Nephron (organoid): ENCODE measurements around the gene IP6K3.
A peak's percentile ranks its signal among the peaks of the same experiment; 100 is the strongest.

Experiments
- H3K27ac Mint-ChIP-seq, 3 experiments: 2 replicates each; pipeline ENCODE4 v1.8.0; 2020; ENCODE audit warnings: mixed read lengths in 3 of 3, mild to moderate bottlenecking in 2 of 3, moderate library complexity in 1 of 3
- H3K27me3 Mint-ChIP-seq: 2 replicates; pipeline ENCODE4 v1.8.0; 2021; ENCODE audit warnings: low read depth, mild to moderate bottlenecking, moderate library complexity, mixed read lengths
- H3K36me3 Mint-ChIP-seq: 2 replicates; pipeline ENCODE4 v1.8.0; 2020; ENCODE audit warnings: low read depth, mixed read lengths
- H3K4me1 Mint-ChIP-seq: 2 replicates; pipeline ENCODE4 v1.8.0; 2020; ENCODE audit warnings: mixed read lengths
- H3K4me3 Mint-ChIP-seq, 3 experiments: 2 replicates each; pipeline ENCODE4 v1.8.0; 2020; ENCODE audit warnings: mild to moderate bottlenecking in 3 of 3, mixed read lengths in 3 of 3, moderate library complexity in 2 of 3
- H3K9me3 Mint-ChIP-seq: 2 replicates; pipeline ENCODE4 v1.8.0; 2020; ENCODE audit warnings: mixed read lengths
- TF ChIP-seq, protein P1 (sequence below), 3 experiments: fragments of 200-600 bp; sonication (generic); IDR thresholded peaks; one replicate each; pipeline ENCODE4 v1.5.0; 2021; ENCODE audit warnings: antibody characterized with exemption in 3 of 3; ENCODE audit not compliant: unreplicated experiment in 3 of 3

IP6K3 gene

DNA sequence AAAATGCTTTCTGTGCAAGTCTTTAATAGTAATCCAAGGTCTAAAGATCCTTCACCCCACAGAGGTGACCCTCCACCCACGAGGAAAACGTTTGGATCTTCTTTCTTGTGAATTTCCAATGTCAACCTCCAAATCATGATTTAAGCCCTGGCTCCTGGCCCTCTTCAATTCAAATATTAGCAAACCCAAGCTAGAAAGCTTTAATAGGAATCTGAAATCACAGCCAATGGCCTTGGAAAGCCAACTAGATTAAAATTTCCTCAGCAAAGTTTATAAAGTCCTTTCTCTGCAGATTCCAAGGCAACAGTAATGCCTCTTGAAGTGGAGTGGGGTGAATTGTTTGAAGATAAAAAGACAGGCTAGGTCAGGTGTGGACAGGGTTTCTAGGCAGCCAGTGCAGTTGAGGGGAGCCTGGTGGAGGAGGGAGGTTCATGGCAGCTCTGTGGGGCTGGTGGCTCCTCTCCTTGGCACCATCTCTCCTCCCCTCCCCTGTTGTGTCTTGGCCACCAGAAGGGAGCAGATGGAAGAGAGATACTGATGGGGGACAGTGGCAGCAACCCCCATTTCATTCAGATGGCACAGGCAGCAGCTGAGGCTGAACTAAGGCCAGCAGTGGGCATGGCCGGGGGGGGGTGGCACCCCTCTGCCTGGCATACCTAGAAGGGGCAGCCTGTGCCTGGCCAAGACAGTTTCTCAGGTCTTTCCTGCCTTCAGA is 23.2 kb downstream of the IP6K3 start:
- peak overlapping the region in 2 of 3 experiments; percentile 45 to 83 for H3K27ac Mint-ChIP-seq
- H3K4me3 Mint-ChIP-seq = peak overlapping the region in 2 of 3 experiments; percentile 11 to 57
- no peaks in the 10 kb centered on the region for H3K36me3 Mint-ChIP-seq
- H3K9me3 Mint-ChIP-seq = no peaks in the 10 kb centered on the region
- H3K4me1 Mint-ChIP-seq = peaks cover 44% of the 10 kb centered on the region
- TF ChIP-seq, protein P1, sequence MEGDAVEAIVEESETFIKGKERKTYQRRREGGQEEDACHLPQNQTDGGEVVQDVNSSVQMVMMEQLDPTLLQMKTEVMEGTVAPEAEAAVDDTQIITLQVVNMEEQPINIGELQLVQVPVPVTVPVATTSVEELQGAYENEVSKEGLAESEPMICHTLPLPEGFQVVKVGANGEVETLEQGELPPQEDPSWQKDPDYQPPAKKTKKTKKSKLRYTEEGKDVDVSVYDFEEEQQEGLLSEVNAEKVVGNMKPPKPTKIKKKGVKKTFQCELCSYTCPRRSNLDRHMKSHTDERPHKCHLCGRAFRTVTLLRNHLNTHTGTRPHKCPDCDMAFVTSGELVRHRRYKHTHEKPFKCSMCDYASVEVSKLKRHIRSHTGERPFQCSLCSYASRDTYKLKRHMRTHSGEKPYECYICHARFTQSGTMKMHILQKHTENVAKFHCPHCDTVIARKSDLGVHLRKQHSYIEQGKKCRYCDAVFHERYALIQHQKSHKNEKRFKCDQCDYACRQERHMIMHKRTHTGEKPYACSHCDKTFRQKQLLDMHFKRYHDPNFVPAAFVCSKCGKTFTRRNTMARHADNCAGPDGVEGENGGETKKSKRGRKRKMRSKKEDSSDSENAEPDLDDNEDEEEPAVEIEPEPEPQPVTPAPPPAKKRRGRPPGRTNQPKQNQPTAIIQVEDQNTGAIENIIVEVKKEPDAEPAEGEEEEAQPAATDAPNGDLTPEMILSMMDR (IDR thresholded peaks at IDR 0.05; ENCODE audit: unreplicated experiment in 3 of 3) = no peak
- H3K27me3 Mint-ChIP-seq = peaks cover 37% of the 10 kb centered on the region

DNA sequence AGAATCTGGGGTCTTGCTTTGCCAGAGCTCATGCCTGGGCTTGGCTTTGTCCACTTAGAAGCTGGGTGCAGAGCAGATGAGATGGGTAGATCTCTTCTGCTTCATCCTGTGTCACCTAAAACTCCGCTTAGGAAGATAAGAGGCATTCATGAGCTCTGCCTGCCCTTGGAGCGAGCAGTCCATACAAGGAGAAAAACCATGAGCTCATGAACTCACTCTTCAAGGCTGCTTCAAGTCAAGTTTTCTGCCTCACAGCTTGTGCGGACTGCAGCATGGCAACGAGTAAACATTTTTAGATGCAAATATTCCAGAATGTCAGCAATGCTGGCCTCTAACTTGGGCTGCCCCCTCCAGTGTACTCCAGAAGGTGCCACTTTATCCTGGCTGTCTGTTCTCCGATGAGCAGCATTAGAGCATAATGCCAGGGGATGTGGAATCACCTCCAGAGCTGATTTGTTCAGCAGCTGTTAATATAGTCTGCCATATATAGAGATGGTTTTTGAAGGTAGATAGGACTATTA is 24.5 kb downstream of the IP6K3 start:
- no peak overlapping the region for H3K27ac Mint-ChIP-seq
- TF ChIP-seq, protein P1 (IDR thresholded peaks at IDR 0.05; ENCODE audit: unreplicated experiment in 3 of 3) = no peak
- H3K4me1 Mint-ChIP-seq = peaks cover 53% of the 10 kb centered on the region
- no peaks in the 10 kb centered on the region for H3K36me3 Mint-ChIP-seq
- no peaks in the 10 kb centered on the region for H3K9me3 Mint-ChIP-seq
- H3K4me3 Mint-ChIP-seq = no peak overlapping the region
- peaks cover 35% of the 10 kb centered on the region for H3K27me3 Mint-ChIP-seq

DNA sequence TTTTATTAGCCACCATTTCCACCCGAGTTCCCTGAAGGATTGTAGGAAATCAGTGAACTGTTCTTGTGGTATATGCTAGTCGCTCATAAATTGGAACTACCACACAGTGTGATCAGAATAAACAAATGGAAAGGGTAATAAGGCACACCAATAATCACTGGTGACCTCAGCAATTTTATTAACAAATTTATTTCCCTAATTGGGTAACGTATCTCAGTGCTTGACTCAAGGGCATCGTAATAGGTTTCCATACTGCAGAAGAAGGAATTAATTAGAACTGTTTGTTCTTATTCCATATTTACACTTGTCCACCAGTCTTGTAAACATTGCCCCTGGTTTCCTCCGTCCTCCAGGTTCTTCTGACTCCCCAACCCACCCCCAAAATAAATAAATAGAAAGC is 25.2 kb downstream of the IP6K3 start:
- TF ChIP-seq, protein P1 (IDR thresholded peaks at IDR 0.05; ENCODE audit: unreplicated experiment in 3 of 3) = no peak
- peaks cover 53% of the 10 kb centered on the region for H3K4me1 Mint-ChIP-seq
- no peaks in the 10 kb centered on the region for H3K9me3 Mint-ChIP-seq
- no peak overlapping the region for H3K27ac Mint-ChIP-seq
- H3K4me3 Mint-ChIP-seq = no peak overlapping the region
- H3K27me3 Mint-ChIP-seq = peaks cover 31% of the 10 kb centered on the region
- no peaks in the 10 kb centered on the region for H3K36me3 Mint-ChIP-seq

DNA sequence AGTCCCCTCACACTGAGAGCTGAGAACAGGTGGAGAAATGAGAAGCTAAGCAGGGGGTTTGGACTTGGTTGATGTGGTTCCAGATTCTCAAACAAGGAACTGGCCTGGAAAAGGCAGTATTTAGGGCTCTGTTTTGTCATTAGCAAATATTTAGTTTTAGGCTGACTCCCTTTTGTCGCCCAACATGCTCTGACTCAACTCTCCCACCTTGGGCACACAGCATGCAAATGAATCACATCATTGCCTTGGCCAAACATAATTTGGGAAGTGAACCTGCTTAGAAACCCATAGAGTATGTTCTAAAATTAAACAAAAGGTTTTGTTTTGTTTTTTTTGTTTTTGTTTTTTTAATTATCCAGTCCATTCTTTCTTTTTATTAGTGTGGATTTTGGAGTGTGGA is 25.7 kb downstream of the IP6K3 start:
- TF ChIP-seq, protein P1 (IDR thresholded peaks at IDR 0.05; ENCODE audit: unreplicated experiment in 3 of 3) = no peak

DNA sequence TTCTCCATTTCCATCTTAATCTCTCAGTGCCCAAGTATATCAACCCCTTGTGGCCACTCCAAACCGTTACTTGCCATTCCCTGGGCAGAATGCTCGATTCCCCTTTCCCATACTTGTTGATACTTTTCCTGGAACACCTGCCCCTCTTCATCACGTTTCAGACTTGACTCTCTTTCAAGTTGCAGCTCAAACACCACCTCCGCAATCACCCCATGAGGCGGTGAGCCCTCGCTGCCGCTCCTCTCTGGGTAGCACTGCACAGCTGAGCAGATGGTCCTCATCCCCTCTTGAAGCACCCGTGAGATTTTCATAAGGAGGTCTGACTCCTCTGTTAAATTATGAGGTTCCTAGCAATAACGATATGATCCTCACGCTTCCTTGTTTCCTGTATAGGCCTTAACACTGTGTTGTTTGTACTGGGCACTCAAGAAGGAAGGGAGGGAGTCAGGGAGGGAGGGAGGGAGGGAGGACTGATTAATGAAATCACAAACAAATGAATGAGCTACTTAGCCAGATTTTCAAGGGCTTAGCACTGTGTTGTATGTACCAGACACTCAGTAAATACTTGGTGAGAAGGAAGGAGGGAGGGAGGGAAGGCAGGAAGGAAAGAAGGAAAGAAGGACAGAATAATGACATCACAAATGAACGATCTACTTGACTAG is 27.2 kb downstream of the IP6K3 start:
- Mint-ChIP-seq H3K4me1 (peaks cover 49% of the 10 kb centered on the region), H3K9me3 (no peaks in the 10 kb centered on the region), H3K27me3 (peaks cover 24% of the 10 kb centered on the region), H3K4me3 (peak overlapping the region; percentile 6 to 54 (median 32)), H3K27ac (peak overlapping the region; percentile 59 to 79 (median 76)), H3K36me3 (no peaks in the 10 kb centered on the region)
- TF ChIP-seq, protein P1 (IDR thresholded peaks at IDR 0.05; ENCODE audit: unreplicated experiment in 3 of 3) = no peak

More for the DNA sequence above, 25.7 kb downstream of the IP6K3 start:
- no peak overlapping the region for H3K27ac Mint-ChIP-seq
- H3K9me3 Mint-ChIP-seq = no peaks in the 10 kb centered on the region
- H3K4me1 Mint-ChIP-seq = peaks cover 53% of the 10 kb centered on the region
- H3K4me3 Mint-ChIP-seq = no peak overlapping the region
- H3K27me3 Mint-ChIP-seq = peaks cover 27% of the 10 kb centered on the region
- no peaks in the 10 kb centered on the region for H3K36me3 Mint-ChIP-seq
